Smooth muscle cell (in vitro differentiated cells): ENCODE results near the gene AAR2. TPM values are rescaled to one million over a fixed set of nuclear protein-coding genes. Genes with fewer than 3 reads are reported as not detected.

Experiments used
- DNase-seq: peaks from one replicate; lab custom pipeline; 2025; ENCODE audit not compliant: unreplicated experiment; lab: John Stamatoyannopoulos, UW
- H2AFZ ChIP-seq: fragments of 200-600 bp; sonication (generic); 2 replicates; pipeline ENCODE4 v1.6.0; 2016; ENCODE audit warnings: antibody characterized with exemption, low read depth, mild to moderate bottlenecking
- H3F3A ChIP-seq: fragments of 200-600 bp; sonication (generic); 2 replicates; pipeline ENCODE4 v1.6.0; 2017; ENCODE audit warnings: antibody characterized with exemption, low read depth
- H3K27ac ChIP-seq: fragments of 200-600 bp; sonication (generic); 2 replicates; pipeline ENCODE4 v1.5.1; 2016; ENCODE audit warnings: low read depth, mild to moderate bottlenecking
- H3K27me3 ChIP-seq: fragments of 200-600 bp; sonication (generic); 2 replicates; pipeline ENCODE4 v1.6.1; 2016; ENCODE audit warnings: low read depth, mild to moderate bottlenecking
- H3K36me3 ChIP-seq: fragments of 200-600 bp; sonication (generic); 2 replicates; pipeline ENCODE4 v1.5.1; 2016; ENCODE audit warnings: low read depth
- H3K4me1 ChIP-seq: fragments of 200-600 bp; sonication (generic); 2 replicates; pipeline ENCODE4 v1.5.1; 2016; ENCODE audit warnings: low read depth
- H3K4me2 ChIP-seq: fragments of 200-600 bp; sonication (generic); 2 replicates; pipeline ENCODE4 v1.6.0; 2016; ENCODE audit warnings: mild to moderate bottlenecking
- H3K4me3 ChIP-seq: fragments of 200-600 bp; sonication (generic); 2 replicates; pipeline ENCODE4 v1.5.1; 2016; ENCODE audit warnings: mild to moderate bottlenecking
- H3K79me2 ChIP-seq: fragments of 200-600 bp; sonication (generic); 2 replicates; pipeline ENCODE4 v1.6.0; 2016; ENCODE audit warnings: low read depth, mild to moderate bottlenecking
- H3K9ac ChIP-seq: fragments of 200-600 bp; sonication (generic); 2 replicates; pipeline ENCODE4 v1.6.0; 2016; ENCODE audit warnings: low read depth
- H3K9me3 ChIP-seq: fragments of 200-600 bp; sonication (generic); replicated peaks from 2 replicates; pipeline ENCODE4 v1.5.1; 2016; ENCODE audit warnings: low read depth
- H4K20me1 ChIP-seq: fragments of 200-600 bp; sonication (generic); 2 replicates; pipeline ENCODE4 v1.6.0; 2016; ENCODE audit warnings: low read depth
- WGBS: methylation state at CpG from one replicate; pipeline ENCODE4 v1.1.7; 2016; ENCODE audit warnings: low lambda C conversion rate; 5-methylcytosine and 5-hydroxymethylcytosine counted together
- polyA plus RNA-seq: library from polyadenylated mRNA; unstranded; fragments of >200 nt; fragmentation: Nextera tagmentation; extraction: Ambion mirVana; gene quantifications from 2 replicates; pipeline ENCODE4 v1.2.1, GENCODE V29; 2016
- total RNA-seq: library from RNA; depleted of rRNA; stranded (reverse); fragments of >200 nt; gene quantifications from 2 replicates; pipeline ENCODE4 v1.2.3, GENCODE V29; 2014
- TF ChIP-seq, protein P1 (sequence below): fragments of 200-600 bp; sonication (generic); IDR thresholded peaks from 2 replicates; pipeline ENCODE4 v1.5.1; 2017; ENCODE audit warnings: borderline replicate concordance, mild to moderate bottlenecking, antibody characterized with exemption; ENCODE audit not compliant: insufficient read depth, poor library complexity, severe bottlenecking

AAR2 gene
- total and polyA plus RNA-seq, 2 experiments from 2014 or later, result 25.9 to 37.5 TPM

DNA sequence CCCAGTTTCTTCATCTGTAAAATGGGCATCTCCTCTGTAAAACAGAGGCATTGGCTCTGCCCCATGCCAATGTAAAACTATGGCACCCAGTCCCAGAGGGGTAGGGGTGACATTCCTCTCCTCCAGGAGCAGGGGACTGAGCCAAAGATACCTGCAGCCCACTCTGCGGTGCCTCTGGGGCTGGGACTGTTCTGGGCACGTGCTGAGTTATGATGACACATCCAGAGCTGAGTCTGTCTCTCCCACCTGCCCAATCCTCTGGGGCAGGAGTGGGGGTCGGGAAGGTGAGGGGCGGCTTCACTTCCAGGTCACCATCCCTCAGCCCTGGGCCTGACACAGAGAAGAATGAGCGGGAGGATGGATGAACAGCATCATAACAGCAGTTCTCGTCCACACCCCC, 29.9 kb downstream of the AAR2 start:
- no peaks in the 10 kb centered on the region for H3K36me3 ChIP-seq
- DNase-seq, result no peak
- no peaks in the 10 kb centered on the region for H4K20me1 ChIP-seq
- H3K79me2 ChIP-seq, result no peaks in the 10 kb centered on the region
- no peak overlapping the region for H3K27ac ChIP-seq
- no peak overlapping the region for H3K9ac ChIP-seq
- H3F3A ChIP-seq, result no peaks in the 10 kb centered on the region
- no peak overlapping the region for H2AFZ ChIP-seq
- TF ChIP-seq, protein P1, sequence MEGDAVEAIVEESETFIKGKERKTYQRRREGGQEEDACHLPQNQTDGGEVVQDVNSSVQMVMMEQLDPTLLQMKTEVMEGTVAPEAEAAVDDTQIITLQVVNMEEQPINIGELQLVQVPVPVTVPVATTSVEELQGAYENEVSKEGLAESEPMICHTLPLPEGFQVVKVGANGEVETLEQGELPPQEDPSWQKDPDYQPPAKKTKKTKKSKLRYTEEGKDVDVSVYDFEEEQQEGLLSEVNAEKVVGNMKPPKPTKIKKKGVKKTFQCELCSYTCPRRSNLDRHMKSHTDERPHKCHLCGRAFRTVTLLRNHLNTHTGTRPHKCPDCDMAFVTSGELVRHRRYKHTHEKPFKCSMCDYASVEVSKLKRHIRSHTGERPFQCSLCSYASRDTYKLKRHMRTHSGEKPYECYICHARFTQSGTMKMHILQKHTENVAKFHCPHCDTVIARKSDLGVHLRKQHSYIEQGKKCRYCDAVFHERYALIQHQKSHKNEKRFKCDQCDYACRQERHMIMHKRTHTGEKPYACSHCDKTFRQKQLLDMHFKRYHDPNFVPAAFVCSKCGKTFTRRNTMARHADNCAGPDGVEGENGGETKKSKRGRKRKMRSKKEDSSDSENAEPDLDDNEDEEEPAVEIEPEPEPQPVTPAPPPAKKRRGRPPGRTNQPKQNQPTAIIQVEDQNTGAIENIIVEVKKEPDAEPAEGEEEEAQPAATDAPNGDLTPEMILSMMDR, result no peak
- WGBS, result 90% methylated on average over 6 of the region's 6 CpGs
- H3K9me3 ChIP-seq, result no peaks in the 10 kb centered on the region
- no peak overlapping the region for H3K4me3 ChIP-seq
- H3K4me1 ChIP-seq, result no peaks in the 10 kb centered on the region
- no peaks in the 10 kb centered on the region for H3K27me3 ChIP-seq
- no peak overlapping the region for H3K4me2 ChIP-seq

DNA sequence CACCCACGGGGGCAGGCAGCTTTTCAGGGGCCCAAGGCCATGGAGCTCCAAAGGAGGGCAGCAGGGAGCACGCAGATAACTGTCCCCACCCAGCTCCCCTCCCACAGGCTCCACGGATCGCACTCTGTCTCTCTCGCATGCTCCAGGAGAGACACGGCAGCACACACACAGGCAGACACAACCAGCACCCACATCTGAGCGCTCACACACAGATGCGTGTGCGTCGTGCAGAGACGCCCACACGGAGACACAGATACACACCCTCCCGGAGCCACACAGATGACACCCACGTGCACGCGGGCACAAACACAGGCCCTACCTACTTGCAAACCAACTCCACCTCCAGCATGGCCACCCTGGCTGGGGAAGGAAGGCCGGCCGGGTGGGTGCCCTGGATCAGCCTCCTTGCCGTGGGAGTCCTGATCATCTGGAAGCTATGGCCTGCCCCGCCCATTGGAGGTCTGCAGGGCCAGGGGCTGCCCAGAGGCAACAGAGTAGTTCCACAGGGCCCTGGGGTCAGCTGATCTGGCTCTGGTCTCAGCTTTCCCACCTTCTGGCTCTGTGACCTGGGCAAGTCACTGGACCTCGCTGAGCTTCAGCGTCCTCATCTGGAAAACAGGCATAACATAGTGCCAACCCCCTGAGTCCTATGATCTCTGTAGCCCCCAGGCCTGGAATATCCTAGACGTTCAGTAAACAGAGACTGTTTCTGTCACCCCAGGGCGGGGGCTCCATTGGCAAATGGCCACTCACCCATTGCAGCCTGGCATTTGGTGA, 31.5 kb downstream of the AAR2 start:
- H3K9ac ChIP-seq, result no peak overlapping the region
- H3K4me1 ChIP-seq, result no peaks in the 10 kb centered on the region
- H3K9me3 ChIP-seq, result no peaks in the 10 kb centered on the region
- H3K79me2 ChIP-seq, result no peaks in the 10 kb centered on the region
- WGBS, result 84% methylated on average over 21 of the region's 24 CpGs
- H3K27me3 ChIP-seq, result no peaks in the 10 kb centered on the region
- TF ChIP-seq, protein P1, result no peak
- H4K20me1 ChIP-seq, result no peaks in the 10 kb centered on the region
- no peaks in the 10 kb centered on the region for H3K36me3 ChIP-seq
- no peak for DNase-seq
- H3K4me3 ChIP-seq, result no peak overlapping the region
- H3K4me2 ChIP-seq, result no peak overlapping the region
- H2AFZ ChIP-seq, result no peak overlapping the region
- no peaks in the 10 kb centered on the region for H3F3A ChIP-seq
- H3K27ac ChIP-seq, result no peak overlapping the region

DNA sequence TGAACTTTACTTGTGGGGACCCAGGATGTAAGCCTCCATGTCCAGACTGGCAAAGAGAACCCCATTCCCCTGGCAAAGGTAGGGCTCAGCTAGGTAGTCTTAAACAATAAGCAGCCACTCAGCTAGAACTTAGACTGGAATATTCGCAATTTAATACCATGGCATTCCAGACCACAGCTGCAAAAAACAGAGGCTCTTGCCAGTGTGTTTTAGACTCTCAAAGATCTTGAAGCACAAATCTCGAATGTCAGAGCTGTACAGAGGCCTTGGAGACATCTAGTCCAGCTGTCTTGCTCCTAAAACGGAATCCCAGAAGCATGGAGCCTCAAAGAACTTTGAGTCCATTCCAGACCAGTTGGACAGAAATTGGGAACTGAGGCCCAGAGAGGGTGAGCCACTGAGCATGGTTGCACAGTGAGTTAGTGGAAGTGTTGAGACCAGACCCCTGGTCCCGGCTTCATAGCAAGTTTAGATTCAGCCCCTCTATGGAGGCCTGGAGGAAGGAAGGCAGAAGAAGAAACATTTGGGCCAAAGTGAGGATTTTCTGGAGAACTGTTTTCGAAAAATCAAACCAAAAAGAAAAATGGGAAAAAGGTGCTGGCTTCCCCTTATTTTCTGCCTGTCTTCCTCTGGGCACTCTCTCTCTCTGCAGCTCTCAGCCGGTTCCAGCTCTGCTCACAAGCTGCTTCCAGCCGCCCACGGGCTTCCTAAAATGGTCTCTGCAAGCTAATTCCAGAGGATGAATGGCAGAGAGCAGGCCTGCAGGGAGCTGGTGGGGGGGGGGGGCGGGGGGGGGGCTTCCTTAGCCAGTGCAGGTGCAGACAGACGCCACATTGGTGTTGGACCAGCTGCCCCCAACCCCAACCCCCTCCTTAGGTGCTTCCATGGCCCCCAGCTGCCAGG, 32.4 kb downstream of the AAR2 start:
- H3K4me3 ChIP-seq, result no peak overlapping the region
- no peak overlapping the region for H3K9ac ChIP-seq
- no peaks in the 10 kb centered on the region for H4K20me1 ChIP-seq
- TF ChIP-seq, protein P1, result no peak
- H3K9me3 ChIP-seq, result no peaks in the 10 kb centered on the region
- no peak overlapping the region for H2AFZ ChIP-seq
- no peak for DNase-seq
- H3K79me2 ChIP-seq, result no peaks in the 10 kb centered on the region
- WGBS, result 62% methylated on average over 10 of the region's 10 CpGs
- H3K27ac ChIP-seq, result no peak overlapping the region
- no peaks in the 10 kb centered on the region for H3K36me3 ChIP-seq
- no peaks in the 10 kb centered on the region for H3K27me3 ChIP-seq
- H3F3A ChIP-seq, result no peaks in the 10 kb centered on the region
- no peak overlapping the region for H3K4me2 ChIP-seq
- H3K4me1 ChIP-seq, result no peaks in the 10 kb centered on the region
